ENCODE results near the gene PEX14. TPM values are rescaled to one million over a fixed set of nuclear protein-coding genes. Genes with fewer than 3 reads are reported as not detected.
A peak's percentile ranks its signal among the peaks of the same experiment; 100 is the strongest.

The PEX14 gene
- total RNA-seq, 1 donor = 15.2 TPM

DNA sequence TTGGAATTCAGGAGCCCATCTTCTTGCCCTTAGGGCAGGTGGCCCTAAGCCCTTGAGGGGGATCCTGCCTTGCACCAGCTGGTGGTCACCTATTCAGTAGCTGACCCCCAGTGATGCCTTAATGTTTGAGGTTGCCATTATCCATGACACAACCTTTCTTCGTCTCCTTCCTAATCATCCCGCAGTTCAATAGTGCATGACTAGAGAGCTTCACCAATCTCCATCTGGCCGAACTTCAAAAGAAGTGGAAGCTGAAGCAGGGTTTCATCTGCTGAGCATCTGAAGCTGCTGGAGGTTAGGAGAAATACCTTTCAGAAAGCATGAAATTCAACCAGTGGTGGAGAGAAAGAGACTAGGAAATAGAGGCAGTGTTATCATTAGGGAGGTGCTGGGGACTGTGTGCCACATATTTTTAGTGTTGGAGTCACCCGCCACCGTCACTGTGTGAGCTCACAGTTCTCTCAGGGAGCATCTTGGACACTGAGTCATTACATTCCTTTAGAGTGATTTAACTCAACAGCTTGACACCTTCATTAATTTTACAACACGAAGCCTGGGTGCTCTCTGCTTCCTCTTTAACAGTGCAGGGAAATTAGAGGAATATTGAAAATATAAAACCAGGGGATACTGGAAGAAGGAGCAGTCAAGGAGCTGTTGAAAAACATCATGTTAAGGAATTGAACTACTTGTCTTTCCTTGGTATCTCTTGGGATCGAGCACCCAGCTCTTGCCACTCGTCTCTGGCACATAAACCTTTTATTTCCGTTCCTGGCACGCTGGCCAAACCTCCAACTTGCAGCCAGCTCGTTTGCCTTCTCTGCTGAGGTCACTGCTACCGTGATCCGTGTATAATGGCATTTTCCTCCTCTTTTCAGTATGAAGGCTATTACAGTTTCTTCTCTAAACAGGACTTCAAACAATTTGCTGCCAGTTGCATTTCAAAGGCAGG is 53.6 kb downstream of the PEX14 start:
- peak; percentile 91 for DNase-seq (ENCODE audit: insufficient read length, low spot score, missing footprints)
- Histone ChIP-seq H3K27me3 (ENCODE audit: insufficient read depth, low read length) (no peaks in the 10 kb centered on the region), H3K9me3 (ENCODE audit: low read depth, low read length) (no peaks in the 10 kb centered on the region), H3K27ac (ENCODE audit: low read depth, low read length) (peak overlapping the region; percentile 85), H3K4me2 (ENCODE audit: insufficient read depth, low read length) (peak overlapping the region; percentile 73), H2AFZ (ENCODE audit: low read length) (no peak overlapping the region), H3K4me3 (ENCODE audit: insufficient read depth, low read length) (peak overlapping the region; percentile 14), H3K79me2 (ENCODE audit: insufficient read depth, low read length) (peaks cover 28% of the 10 kb centered on the region), H3K36me3 (ENCODE audit: insufficient read depth, low read length) (no peaks in the 10 kb centered on the region), H4K20me1 (ENCODE audit: insufficient read depth, low read length) (peaks cover 7% of the 10 kb centered on the region), H3K4me1 (ENCODE audit: insufficient read depth, low read length) (peaks cover 35% of the 10 kb centered on the region)
- TF ChIP-seq, protein P1, sequence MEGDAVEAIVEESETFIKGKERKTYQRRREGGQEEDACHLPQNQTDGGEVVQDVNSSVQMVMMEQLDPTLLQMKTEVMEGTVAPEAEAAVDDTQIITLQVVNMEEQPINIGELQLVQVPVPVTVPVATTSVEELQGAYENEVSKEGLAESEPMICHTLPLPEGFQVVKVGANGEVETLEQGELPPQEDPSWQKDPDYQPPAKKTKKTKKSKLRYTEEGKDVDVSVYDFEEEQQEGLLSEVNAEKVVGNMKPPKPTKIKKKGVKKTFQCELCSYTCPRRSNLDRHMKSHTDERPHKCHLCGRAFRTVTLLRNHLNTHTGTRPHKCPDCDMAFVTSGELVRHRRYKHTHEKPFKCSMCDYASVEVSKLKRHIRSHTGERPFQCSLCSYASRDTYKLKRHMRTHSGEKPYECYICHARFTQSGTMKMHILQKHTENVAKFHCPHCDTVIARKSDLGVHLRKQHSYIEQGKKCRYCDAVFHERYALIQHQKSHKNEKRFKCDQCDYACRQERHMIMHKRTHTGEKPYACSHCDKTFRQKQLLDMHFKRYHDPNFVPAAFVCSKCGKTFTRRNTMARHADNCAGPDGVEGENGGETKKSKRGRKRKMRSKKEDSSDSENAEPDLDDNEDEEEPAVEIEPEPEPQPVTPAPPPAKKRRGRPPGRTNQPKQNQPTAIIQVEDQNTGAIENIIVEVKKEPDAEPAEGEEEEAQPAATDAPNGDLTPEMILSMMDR (IDR thresholded peaks at IDR 0.05; ENCODE audit: extremely low read depth, low read depth, low read length) = no peak

DNA sequence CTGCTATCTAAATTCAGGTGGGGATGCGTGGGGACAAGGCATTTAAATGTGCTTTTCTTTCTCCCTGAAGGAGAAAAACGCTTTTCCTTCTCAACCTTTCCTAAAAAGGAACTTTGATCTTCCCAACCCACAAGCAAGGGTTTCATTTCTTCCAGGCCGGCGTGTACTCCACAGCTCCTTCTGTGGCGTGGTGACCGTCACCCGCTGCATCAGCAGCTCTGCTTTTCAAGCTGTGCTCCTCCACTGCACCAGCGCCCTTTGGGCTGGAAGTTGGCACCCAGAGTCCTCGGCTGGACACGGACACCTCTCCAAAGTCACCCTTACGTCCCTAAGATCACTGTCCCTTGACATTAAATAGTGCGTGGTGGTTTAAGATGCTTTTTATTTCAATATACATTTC is 54.3 kb downstream of the PEX14 start:
- H3K4me3 ChIP-seq (ENCODE audit: insufficient read depth, low read length) = no peak overlapping the region
- H3K27ac ChIP-seq (ENCODE audit: low read depth, low read length) = peak overlapping the region; percentile 85
- no peak overlapping the region for H2AFZ ChIP-seq (ENCODE audit: low read length)
- TF ChIP-seq, protein P1 (IDR thresholded peaks at IDR 0.05; ENCODE audit: extremely low read depth, low read depth, low read length) = no peak
- H4K20me1 ChIP-seq (ENCODE audit: insufficient read depth, low read length) = peaks cover 7% of the 10 kb centered on the region
- H3K4me1 ChIP-seq (ENCODE audit: insufficient read depth, low read length) = peaks cover 35% of the 10 kb centered on the region
- H3K4me2 ChIP-seq (ENCODE audit: insufficient read depth, low read length) = peak overlapping the region; percentile 73
- H3K9me3 ChIP-seq (ENCODE audit: low read depth, low read length) = no peaks in the 10 kb centered on the region
- no peak for DNase-seq (ENCODE audit: insufficient read length, low spot score, missing footprints)
- H3K27me3 ChIP-seq (ENCODE audit: insufficient read depth, low read length) = no peaks in the 10 kb centered on the region
- H3K36me3 ChIP-seq (ENCODE audit: insufficient read depth, low read length) = no peaks in the 10 kb centered on the region
- H3K79me2 ChIP-seq (ENCODE audit: insufficient read depth, low read length) = peaks cover 33% of the 10 kb centered on the region

DNA sequence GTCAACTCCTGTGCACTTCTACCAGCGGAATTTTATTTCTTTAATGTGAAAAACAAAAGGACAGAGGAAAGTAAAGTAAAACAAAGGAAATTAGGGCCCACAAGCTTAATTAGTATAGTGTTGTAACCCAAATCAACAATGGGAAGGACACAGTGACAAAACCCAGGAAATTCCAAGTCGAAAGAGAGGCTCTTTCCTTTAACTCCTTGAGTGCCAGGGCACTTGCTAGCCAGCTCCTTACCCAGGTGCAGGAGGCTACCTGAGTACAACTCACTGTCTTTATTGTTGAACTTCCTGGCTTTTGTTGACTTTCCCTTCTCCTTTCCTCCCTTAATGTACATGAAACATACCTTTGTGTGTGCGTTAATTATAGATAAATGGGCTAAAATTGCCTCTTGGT is 55.0 kb downstream of the PEX14 start:
- H3K4me2 ChIP-seq (ENCODE audit: insufficient read depth, low read length) = no peak overlapping the region
- DNase-seq (ENCODE audit: insufficient read length, low spot score, missing footprints) = no peak
- H4K20me1 ChIP-seq (ENCODE audit: insufficient read depth, low read length) = peaks cover 7% of the 10 kb centered on the region
- H3K36me3 ChIP-seq (ENCODE audit: insufficient read depth, low read length) = no peaks in the 10 kb centered on the region
- TF ChIP-seq, protein P1 (IDR thresholded peaks at IDR 0.05; ENCODE audit: extremely low read depth, low read depth, low read length) = no peak
- peaks cover 35% of the 10 kb centered on the region for H3K4me1 ChIP-seq (ENCODE audit: insufficient read depth, low read length)
- no peak overlapping the region for H3K27ac ChIP-seq (ENCODE audit: low read depth, low read length)
- H3K27me3 ChIP-seq (ENCODE audit: insufficient read depth, low read length) = no peaks in the 10 kb centered on the region
- H3K4me3 ChIP-seq (ENCODE audit: insufficient read depth, low read length) = no peak overlapping the region
- H3K79me2 ChIP-seq (ENCODE audit: insufficient read depth, low read length) = peaks cover 32% of the 10 kb centered on the region
- H2AFZ ChIP-seq (ENCODE audit: low read length) = no peak overlapping the region
- no peaks in the 10 kb centered on the region for H3K9me3 ChIP-seq (ENCODE audit: low read depth, low read length)

DNA sequence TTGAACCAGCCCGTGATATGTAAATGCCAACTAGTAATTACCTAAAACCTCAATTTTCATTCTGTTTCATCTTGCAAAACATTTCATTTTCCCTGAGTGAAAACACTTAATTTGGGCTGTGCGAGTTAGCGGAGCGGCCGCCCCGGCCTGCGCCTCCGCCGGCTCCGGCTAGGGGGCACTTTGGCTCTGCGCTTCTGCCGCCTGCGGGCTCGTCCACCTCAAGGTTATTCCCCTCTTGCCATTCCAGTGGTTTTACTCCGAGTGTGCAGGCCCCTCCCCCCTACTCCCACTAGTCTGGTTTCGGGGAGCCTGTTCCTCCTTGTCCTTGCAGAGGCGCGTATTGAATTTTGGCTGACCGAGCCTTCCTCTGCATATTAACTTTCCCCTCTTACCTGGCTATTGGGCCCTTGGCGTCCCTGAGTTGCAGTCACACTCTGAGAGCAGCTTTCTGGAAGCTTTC is 55.6 kb downstream of the PEX14 start:
- Histone ChIP-seq H3K4me3 (ENCODE audit: insufficient read depth, low read length) (peak overlapping the region; percentile 65), H4K20me1 (ENCODE audit: insufficient read depth, low read length) (peaks cover 10% of the 10 kb centered on the region), H3K9me3 (ENCODE audit: low read depth, low read length) (no peaks in the 10 kb centered on the region), H3K36me3 (ENCODE audit: insufficient read depth, low read length) (no peaks in the 10 kb centered on the region), H3K4me1 (ENCODE audit: insufficient read depth, low read length) (peaks cover 35% of the 10 kb centered on the region), H3K27me3 (ENCODE audit: insufficient read depth, low read length) (no peaks in the 10 kb centered on the region), H3K27ac (ENCODE audit: low read depth, low read length) (peak overlapping the region; percentile 76), H2AFZ (ENCODE audit: low read length) (no peak overlapping the region), H3K79me2 (ENCODE audit: insufficient read depth, low read length) (peaks cover 27% of the 10 kb centered on the region), H3K4me2 (ENCODE audit: insufficient read depth, low read length) (peak overlapping the region; percentile 92)
- TF ChIP-seq, protein P1 (IDR thresholded peaks at IDR 0.05; ENCODE audit: extremely low read depth, low read depth, low read length) = peak; percentile 80
- peak; percentile 88 for DNase-seq (ENCODE audit: insufficient read length, low spot score, missing footprints)

Data from osteoblast (primary cell).